HepG2 (cell line): ENCODE measurements around the gene ZNRF4. TPM values are rescaled to one million over a fixed set of nuclear protein-coding genes. Genes with fewer than 3 reads are reported as not detected.

Experiments used
- ATAC-seq: fragments of 200-7000 bp; cut with Tn5 transposase; 3 replicates; pipeline ENCODE4 v1.9.1; 2020; ENCODE audit warnings: mild to moderate bottlenecking, moderate library complexity
- BruUV-seq: library from RNA; stranded (reverse); fragments of 400-500 nt; replicated peaks from 2 replicates; lab custom pipeline; 2021; lab: Mats Ljungman, UMichigan
- CTCF ChIA-PET: fragments of 300-600 bp; formaldehyde crosslinking; extraction: SDS; loops from one replicate; lab custom pipeline; 2021; ENCODE audit warnings: low total read pairs, inconsistent platforms, low intra/inter-chr PET ratio; lab: Yijun Ruan, JAX
- POLR2A ChIA-PET: fragments of 350-600 bp; sonication (Branson Sonifier 250); formaldehyde crosslinking; loops from one replicate; lab custom pipeline; 2020; ENCODE audit warnings: antibody characterized with exemption, inconsistent platforms; lab: Yijun Ruan, JAX
- DNase-seq: peaks from one replicate; pipeline ENCODE4 v3.0.0-alpha.2; 2015; ENCODE audit warnings: low spot score
- FAIRE-seq: peaks from 3 replicates; lab custom pipeline; 2011; peaks lifted over from hg19 to GRCh38; lab: Jason Lieb, UNC
- H2AFZ ChIP-seq: one replicate; pipeline ENCODE4 v1.6.1; 2011; ENCODE audit warnings: low read length, inconsistent platforms
- H3K27ac ChIP-seq: fragments of 300-600 bp; 3 replicates; pipeline ENCODE4 v1.8.0; 2011; ENCODE audit warnings: mixed run types, mild to moderate bottlenecking, mixed read lengths, low read length, inconsistent platforms; ENCODE audit not compliant: insufficient read depth; ENCODE audit errors: extremely low read length
- H3K27me3 ChIP-seq, 2 experiments: fragments of 200-600 bp in 1 of 2; 2 replicates in 1 of 2; 3 replicates in 1 of 2; pipeline versions ENCODE4 v1.6.0 to v1.8.0; 2011; ENCODE audit warnings: low read length in 2 of 2, mild to moderate bottlenecking in 2 of 2, moderate library complexity in 2 of 2, inconsistent platforms in 1 of 2; ENCODE audit not compliant: insufficient read depth in 2 of 2, control insufficient read depth in 1 of 2
- H3K36me3 ChIP-seq, 2 experiments: fragments of 200-600 bp in 1 of 2; replicated peaks in 1 of 2; 2 replicates in 1 of 2; 3 replicates in 1 of 2; pipeline versions ENCODE4 v1.5.1 to v1.8.0; 2011; ENCODE audit warnings: low read length in 2 of 2, inconsistent platforms in 1 of 2; ENCODE audit not compliant: insufficient read depth in 2 of 2, control insufficient read depth in 1 of 2
- H3K4me1 ChIP-seq: 2 replicates; pipeline ENCODE4 v1.5.1; 2012; ENCODE audit warnings: low read length, inconsistent platforms; ENCODE audit not compliant: insufficient read depth
- H3K4me2 ChIP-seq: 2 replicates; pipeline ENCODE4 v1.6.0; 2011; ENCODE audit warnings: low read depth, low read length, inconsistent platforms
- H3K4me3 ChIP-seq, 3 experiments: fragments of 200-600 bp in 1 of 3; sonication (generic), shearing (Covaris generic) in 1 of 3; replicated peaks in 1 of 3; 2 replicates each; pipeline ENCODE4 v1.5.1; 2011 to 2016; ENCODE audit warnings: low read length in 3 of 3, inconsistent platforms in 2 of 3, low read depth in 2 of 3, mild to moderate bottlenecking in 2 of 3, control low read depth in 1 of 3, mixed read lengths in 1 of 3; ENCODE audit not compliant: insufficient read depth in 1 of 3
- H3K79me2 ChIP-seq: one replicate; pipeline ENCODE4 v1.6.1; 2011; ENCODE audit warnings: low read length, inconsistent platforms; ENCODE audit not compliant: insufficient read depth
- H3K9ac ChIP-seq: 2 replicates; pipeline ENCODE4 v1.6.0; 2011; ENCODE audit warnings: mild to moderate bottlenecking, low read depth, low read length, inconsistent platforms; ENCODE audit not compliant: insufficient read depth
- H3K9me3 ChIP-seq: 2 replicates; pipeline ENCODE4 v1.5.1; 2012; ENCODE audit warnings: mild to moderate bottlenecking, low read length
- H4K20me1 ChIP-seq: 2 replicates; pipeline ENCODE4 v1.6.0; 2011; ENCODE audit warnings: inconsistent platforms, mild to moderate bottlenecking, low read length, moderate library complexity; ENCODE audit not compliant: insufficient read depth
- EED ChIP-seq: sonication (generic); formaldehyde crosslinking; IDR thresholded peaks from 2 replicates; pipeline ENCODE4 v1.5.0; 2020; ENCODE audit warnings: mild to moderate bottlenecking, missing genetic modification reagents
- FOXK2 ChIP-seq: fragments of 450-650 bp; IDR thresholded peaks from 2 replicates; pipeline ENCODE4 v1.6.1; 2016
- KLF6 ChIP-seq: IDR thresholded peaks from 2 replicates; pipeline ENCODE4 v1.8.0; 2016; ENCODE audit warnings: missing biosample characterization, missing genetic modification reagents
- PREB ChIP-seq: sonication (generic); formaldehyde crosslinking; IDR thresholded peaks from 2 replicates; pipeline ENCODE4 v1.4.0; 2020; ENCODE audit warnings: missing genetic modification reagents
- SATB2 ChIP-seq: sonication (generic); formaldehyde crosslinking; IDR thresholded peaks from 2 replicates; pipeline ENCODE4 v1.5.0; 2020; ENCODE audit warnings: missing genetic modification reagents
- ZNF12 ChIP-seq: sonication (generic); formaldehyde crosslinking; IDR thresholded peaks from 2 replicates; pipeline ENCODE4 v1.5.0; 2020; ENCODE audit warnings: missing genetic modification reagents
- ZNF235 ChIP-seq: sonication (generic); formaldehyde crosslinking; IDR thresholded peaks from 2 replicates; pipeline ENCODE4 v1.8.1; 2023; ENCODE audit warnings: mild to moderate bottlenecking, missing genetic modification reagents, borderline replicate concordance
- ZNF362 ChIP-seq: sonication (generic); formaldehyde crosslinking; IDR thresholded peaks from 2 replicates; pipeline ENCODE4 v1.4.0; 2020; ENCODE audit warnings: missing genetic modification reagents, mild to moderate bottlenecking, borderline replicate concordance
- WGBS: methylation state at CpG from one replicate; pipeline ENCODE4 v1.1.6; 2017; ENCODE audit warnings: low lambda C conversion rate; 5-methylcytosine and 5-hydroxymethylcytosine counted together
- in situ Hi-C: cut with HindIII; loops from 2 replicates; pipeline ENCODE4 v1.10.0; 2017; ENCODE audit warnings: low pct_unique_long_range_greater_than_20kb; ENCODE audit not compliant: extremely low pct_ligation_motif_present
- intact Hi-C: fragments of 100-400 bp; cut with micrococcal nuclease; formaldehyde crosslinking; loops from one replicate; pipeline ENCODE4 v1.10.0; 2022; ENCODE audit not compliant: unreplicated experiment
- polyA plus RNA-seq, 8 experiments: library from polyadenylated mRNA; depleted of rRNA in 3 of 8; stranded (reverse) in 7 of 8; unstranded in 1 of 8; fragments of >200 nt; fragmentation: Illumina TruSeq in 4 of 8; extraction: Trizol in 4 of 8; gene quantifications; 2 replicates each; pipeline versions ENCODE4 v1.2.1 to v1.2.3, GENCODE V29; 2011 to 2016; ENCODE audit warnings: low read depth in 4 of 8, missing spikeins in 1 of 8, mixed read lengths in 1 of 8; ENCODE audit not compliant: insufficient read depth in 1 of 8
- total RNA-seq, 5 experiments: library from RNA; depleted of rRNA; stranded (reverse); fragments of >200 nt; fragmentation: Illumina TruSeq; extraction: Trizol; gene quantifications; 2 replicates each; pipeline ENCODE4 v1.2.3, GENCODE V29; 2016; ENCODE audit warnings: low read depth in 1 of 5
- TF ChIP-seq, protein P1 (sequence below): sonication (generic); formaldehyde crosslinking; IDR thresholded peaks from 2 replicates; pipeline ENCODE4 v1.9.0; 2022; ENCODE audit warnings: low read depth, missing genetic modification reagents

Gene ZNRF4
- total and polyA plus RNA-seq, 2 of the 13 experiments (the other 11 are each of a cell fraction or from before 2014, with no cell fraction given): not detected

DNA sequence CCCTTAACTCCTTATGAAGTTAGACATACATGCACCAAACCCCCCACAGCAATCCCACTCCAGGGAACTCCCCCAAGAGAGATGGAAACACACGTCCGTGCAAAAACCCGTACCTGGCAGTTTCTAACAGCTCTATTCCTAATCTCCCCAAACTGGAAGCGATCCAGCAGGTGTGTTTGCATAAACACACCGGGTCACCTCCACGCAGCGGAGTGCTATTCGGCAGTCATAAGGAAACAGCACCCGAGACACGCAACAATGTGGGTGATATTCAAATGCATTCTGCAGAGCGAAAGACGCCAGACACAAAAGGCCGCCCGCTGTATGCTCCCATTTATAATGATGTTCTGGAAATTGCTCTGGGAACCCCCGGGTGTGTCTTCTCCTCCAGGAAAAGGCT is 6.8 kb upstream of the ZNRF4 start:
- no peaks in the 10 kb centered on the region for H3K4me1 ChIP-seq
- H3K36me3 ChIP-seq: no peaks in the 10 kb centered on the region
- in situ Hi-C loops (no loop called here), intact Hi-C loops (no loop called here)
- TF ChIP-seq SATB2 (no peak), ZNF362 (no peak), ZNF235 (CRISPR knock-in tag) (no peak), FOXK2 (no peak), PREB (CRISPR knock-in tag) (no peak), ZNF12 (CRISPR knock-in tag) (no peak), EED (CRISPR knock-in tag) (no peak), KLF6 (no peak)
- TF ChIP-seq, protein P1, sequence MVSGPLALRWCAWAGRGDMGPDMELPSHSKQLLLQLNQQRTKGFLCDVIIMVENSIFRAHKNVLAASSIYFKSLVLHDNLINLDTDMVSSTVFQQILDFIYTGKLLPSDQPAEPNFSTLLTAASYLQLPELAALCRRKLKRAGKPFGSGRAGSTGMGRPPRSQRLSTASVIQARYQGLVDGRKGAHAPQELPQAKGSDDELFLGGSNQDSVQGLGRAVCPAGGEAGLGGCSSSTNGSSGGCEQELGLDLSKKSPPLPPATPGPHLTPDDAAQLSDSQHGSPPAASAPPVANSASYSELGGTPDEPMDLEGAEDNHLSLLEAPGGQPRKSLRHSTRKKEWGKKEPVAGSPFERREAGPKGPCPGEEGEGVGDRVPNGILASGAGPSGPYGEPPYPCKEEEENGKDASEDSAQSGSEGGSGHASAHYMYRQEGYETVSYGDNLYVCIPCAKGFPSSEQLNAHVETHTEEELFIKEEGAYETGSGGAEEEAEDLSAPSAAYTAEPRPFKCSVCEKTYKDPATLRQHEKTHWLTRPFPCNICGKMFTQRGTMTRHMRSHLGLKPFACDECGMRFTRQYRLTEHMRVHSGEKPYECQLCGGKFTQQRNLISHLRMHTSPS: no peak
- FAIRE-seq (no peak), ATAC-seq (no peak), DNase-seq (no peak)
- H3K9ac ChIP-seq: no peak overlapping the region
- H4K20me1 ChIP-seq: no peaks in the 10 kb centered on the region
- CTCF ChIA-PET: no interaction called here
- no peaks in the 10 kb centered on the region for H3K9me3 ChIP-seq
- no peaks in the 10 kb centered on the region for H3K79me2 ChIP-seq
- BruUV-seq: no TSS peak
- no peak overlapping the region for H3K4me3 ChIP-seq
- POLR2A ChIA-PET: no interaction called here
- 38% methylated on average over 13 of the region's 15 CpGs for WGBS
- no peaks in the 10 kb centered on the region for H3K27me3 ChIP-seq
- no peak overlapping the region for H3K27ac ChIP-seq
- H2AFZ ChIP-seq: no peak overlapping the region
- no peak overlapping the region for H3K4me2 ChIP-seq
